ENCODE data around the gene TTC9C.

Gene TTC9C

DNA sequence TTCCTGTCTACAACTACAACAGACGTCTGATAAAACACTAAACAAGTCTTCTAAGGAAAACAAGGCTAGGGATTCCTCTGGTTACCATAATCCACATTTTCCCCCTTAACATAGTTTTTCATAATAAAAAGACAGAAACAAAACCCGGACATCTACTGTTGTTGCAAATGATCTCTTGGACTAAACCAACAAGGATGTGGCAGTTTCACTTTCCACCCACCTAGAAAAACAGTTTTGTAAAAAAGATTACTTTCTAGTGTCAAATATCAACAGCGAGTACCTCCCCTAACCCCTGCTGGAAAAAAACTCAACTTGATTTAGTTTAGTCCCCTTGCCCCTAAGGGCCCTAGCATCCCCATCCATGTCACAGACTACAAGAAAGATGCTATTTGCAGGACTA is 15.4 kb upstream of the TTC9C start:
- peaks cover 16% of the 10 kb centered on the region; the same call in 1 of the 2 replicates for H3K36me3 ChIP-seq (ENCODE audit: insufficient read depth)

DNA sequence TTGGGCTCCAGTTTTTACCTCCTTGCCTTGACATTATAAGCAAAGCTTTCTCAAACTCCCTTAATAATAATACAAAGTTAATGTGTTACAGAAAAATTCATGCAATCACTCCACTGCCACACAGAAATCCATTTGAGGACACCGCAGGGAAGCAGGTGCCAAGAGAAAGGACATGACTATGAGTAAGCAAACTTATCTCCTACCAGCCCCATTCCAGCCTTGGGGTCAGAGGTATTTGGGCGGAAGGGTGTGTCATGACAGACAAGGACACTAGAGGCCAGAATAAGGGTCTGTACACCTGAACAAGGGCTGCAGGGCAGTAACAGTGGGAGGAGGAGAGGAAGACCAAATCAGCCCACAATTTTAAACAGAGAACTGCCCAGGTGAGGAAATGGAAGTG is 14.9 kb upstream of the TTC9C start:
- Histone ChIP-seq H4K20me1 (ENCODE audit: insufficient read depth) (no peaks in the 10 kb centered on the region), H3K27me3 (ENCODE audit: insufficient read depth, low read depth) (no peaks in the 10 kb centered on the region), H3K79me2 (ENCODE audit: insufficient read depth, low read depth) (peaks cover 41% of the 10 kb centered on the region), H3K36me3 (ENCODE audit: insufficient read depth) (peaks cover 20% of the 10 kb centered on the region; the same call in 1 of the 2 replicates), H3K4me1 (ENCODE audit: low read depth, poor library complexity, severe bottlenecking) (peaks cover 89% of the 10 kb centered on the region), H2AFZ (ENCODE audit: low read depth) (no peak overlapping the region), H3K27ac (peak overlapping the region; percentile 75), H3K9ac (peak overlapping the region; percentile 25; the same call in 1 of the 2 replicates), H3K4me3 (IDR thresholded peaks at IDR 0.05; ENCODE audit: insufficient read depth, low read depth, low read length) (no peak overlapping the region), H3K4me2 (peak overlapping the region; percentile 47)
- TF ChIP-seq, protein P1, sequence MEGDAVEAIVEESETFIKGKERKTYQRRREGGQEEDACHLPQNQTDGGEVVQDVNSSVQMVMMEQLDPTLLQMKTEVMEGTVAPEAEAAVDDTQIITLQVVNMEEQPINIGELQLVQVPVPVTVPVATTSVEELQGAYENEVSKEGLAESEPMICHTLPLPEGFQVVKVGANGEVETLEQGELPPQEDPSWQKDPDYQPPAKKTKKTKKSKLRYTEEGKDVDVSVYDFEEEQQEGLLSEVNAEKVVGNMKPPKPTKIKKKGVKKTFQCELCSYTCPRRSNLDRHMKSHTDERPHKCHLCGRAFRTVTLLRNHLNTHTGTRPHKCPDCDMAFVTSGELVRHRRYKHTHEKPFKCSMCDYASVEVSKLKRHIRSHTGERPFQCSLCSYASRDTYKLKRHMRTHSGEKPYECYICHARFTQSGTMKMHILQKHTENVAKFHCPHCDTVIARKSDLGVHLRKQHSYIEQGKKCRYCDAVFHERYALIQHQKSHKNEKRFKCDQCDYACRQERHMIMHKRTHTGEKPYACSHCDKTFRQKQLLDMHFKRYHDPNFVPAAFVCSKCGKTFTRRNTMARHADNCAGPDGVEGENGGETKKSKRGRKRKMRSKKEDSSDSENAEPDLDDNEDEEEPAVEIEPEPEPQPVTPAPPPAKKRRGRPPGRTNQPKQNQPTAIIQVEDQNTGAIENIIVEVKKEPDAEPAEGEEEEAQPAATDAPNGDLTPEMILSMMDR (conservative IDR thresholded peaks at IDR 0.05; ENCODE audit: low read depth, low read length): 0 out of 2 replicates have a peak, but pooled peaks have one; percentile 10

More for the DNA sequence above, 15.4 kb upstream of the TTC9C start:
- Histone ChIP-seq H3K27ac (peak overlapping the region; percentile 75), H3K9ac (peak overlapping the region; percentile 25; the same call in 1 of the 2 replicates), H3K4me2 (peak overlapping the region; percentile 47), H3K27me3 (ENCODE audit: insufficient read depth, low read depth) (no peaks in the 10 kb centered on the region), H3K4me1 (ENCODE audit: low read depth, poor library complexity, severe bottlenecking) (peaks cover 88% of the 10 kb centered on the region), H2AFZ (ENCODE audit: low read depth) (no peak overlapping the region), H4K20me1 (ENCODE audit: insufficient read depth) (no peaks in the 10 kb centered on the region), H3K4me3 (IDR thresholded peaks at IDR 0.05; ENCODE audit: insufficient read depth, low read depth, low read length) (no peak overlapping the region), H3K79me2 (ENCODE audit: insufficient read depth, low read depth) (peaks cover 36% of the 10 kb centered on the region)
- TF ChIP-seq, protein P1 (conservative IDR thresholded peaks at IDR 0.05; ENCODE audit: low read depth, low read length): no peak

GRCh38 chr11:62715150-62716130 is 12.8 kb upstream of the TTC9C start:
- Histone ChIP-seq H3K4me1 (ENCODE audit: low read depth, poor library complexity, severe bottlenecking) (peaks cover 84% of the 10 kb centered on the region), H3K36me3 (ENCODE audit: insufficient read depth) (peaks cover 26% of the 10 kb centered on the region; the same call in 1 of the 2 replicates), H3K9ac (no peak overlapping the region), H3K27me3 (ENCODE audit: insufficient read depth, low read depth) (no peaks in the 10 kb centered on the region), H3K4me2 (peak overlapping the region; percentile 60), H2AFZ (ENCODE audit: low read depth) (no peak overlapping the region), H4K20me1 (ENCODE audit: insufficient read depth) (no peaks in the 10 kb centered on the region), H3K79me2 (ENCODE audit: insufficient read depth, low read depth) (peaks cover 61% of the 10 kb centered on the region), H3K4me3 (IDR thresholded peaks at IDR 0.05; ENCODE audit: insufficient read depth, low read depth, low read length) (no peak overlapping the region), H3K27ac (peak overlapping the region; percentile 18; the same call in 1 of the 2 replicates)
- TF ChIP-seq, protein P1 (conservative IDR thresholded peaks at IDR 0.05; ENCODE audit: low read depth, low read length): no peak

- Histone ChIP-seq H3K4me3 (IDR thresholded peaks at IDR 0.05; ENCODE audit: insufficient read depth, low read depth, low read length) (no peak overlapping the region), H3K4me2 (peak overlapping the region; percentile 60; the same call in 1 of the 2 replicates), H3K79me2 (ENCODE audit: insufficient read depth, low read depth) (peaks cover 65% of the 10 kb centered on the region), H3K27ac (peak overlapping the region; percentile 18; the same call in 1 of the 2 replicates), H4K20me1 (ENCODE audit: insufficient read depth) (no peaks in the 10 kb centered on the region), H3K9ac (no peak overlapping the region), H3K27me3 (ENCODE audit: insufficient read depth, low read depth) (no peaks in the 10 kb centered on the region), H2AFZ (ENCODE audit: low read depth) (no peak overlapping the region), H3K36me3 (ENCODE audit: insufficient read depth) (peaks cover 33% of the 10 kb centered on the region; the same call in 1 of the 2 replicates), H3K4me1 (ENCODE audit: low read depth, poor library complexity, severe bottlenecking) (peaks cover 76% of the 10 kb centered on the region)
- TF ChIP-seq, protein P1 (conservative IDR thresholded peaks at IDR 0.05; ENCODE audit: low read depth, low read length): no peak
Measured at GRCh38 chr11:62716206-62716605, 12.1 kb upstream of the TTC9C start.
